GM19395 (cell line): ENCODE measurements around the gene PCID2.

Experiments used
- ATAC-seq: cut with Tn5 transposase; IDR thresholded peaks from one replicate; pipeline ENCODE4 v1.9.1; 2021; ENCODE audit warnings: mild to moderate bottlenecking, moderate library complexity; ENCODE audit not compliant: unreplicated experiment

PCID2 gene

DNA sequence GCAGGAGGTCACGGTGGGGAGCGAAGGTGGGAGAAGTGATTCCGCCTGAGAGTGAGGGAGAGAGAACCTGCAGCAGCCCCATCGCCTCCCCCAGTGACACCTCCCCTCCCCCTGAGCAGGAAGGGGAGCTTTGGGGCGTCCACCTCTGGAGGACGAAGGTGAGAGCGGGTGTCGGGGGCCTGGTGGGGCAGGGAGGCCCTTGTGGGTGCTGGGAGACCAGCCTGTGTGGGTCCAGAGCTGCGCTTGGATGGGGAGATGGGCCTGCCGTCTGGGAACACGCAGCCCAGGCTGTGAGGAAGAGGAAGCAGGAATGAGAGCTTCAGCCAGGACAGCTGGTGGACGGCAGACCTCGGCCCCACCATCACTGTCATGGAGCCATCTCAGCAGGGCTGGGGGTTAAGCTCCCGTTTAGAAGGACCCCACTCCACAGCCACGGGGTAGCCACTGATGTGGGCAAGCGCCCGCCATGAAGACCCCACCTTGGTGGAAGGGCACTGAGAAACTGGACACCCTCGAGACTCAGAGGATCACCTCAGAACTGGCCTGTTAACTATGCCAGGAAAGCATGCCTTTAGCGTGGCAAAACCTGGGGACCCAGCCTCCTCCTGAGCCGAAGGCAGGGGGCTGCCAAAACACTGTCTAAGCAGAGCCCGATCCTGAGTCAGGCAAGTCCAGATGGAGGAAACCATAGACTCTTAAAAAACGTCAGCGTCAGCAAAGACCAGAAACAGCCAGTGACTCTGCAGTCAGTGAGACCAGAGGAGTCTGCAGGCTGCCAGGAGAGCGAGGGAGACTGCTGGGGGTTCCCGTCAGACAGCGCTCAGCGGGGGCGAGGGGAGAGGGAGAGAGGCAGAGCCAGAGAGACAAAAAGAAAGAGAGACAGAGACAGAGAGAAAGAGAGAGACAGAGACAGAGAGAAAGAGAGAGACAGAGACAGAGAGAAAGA is 56.5 kb downstream of the PCID2 start:
- ATAC-seq: no peak

DNA sequence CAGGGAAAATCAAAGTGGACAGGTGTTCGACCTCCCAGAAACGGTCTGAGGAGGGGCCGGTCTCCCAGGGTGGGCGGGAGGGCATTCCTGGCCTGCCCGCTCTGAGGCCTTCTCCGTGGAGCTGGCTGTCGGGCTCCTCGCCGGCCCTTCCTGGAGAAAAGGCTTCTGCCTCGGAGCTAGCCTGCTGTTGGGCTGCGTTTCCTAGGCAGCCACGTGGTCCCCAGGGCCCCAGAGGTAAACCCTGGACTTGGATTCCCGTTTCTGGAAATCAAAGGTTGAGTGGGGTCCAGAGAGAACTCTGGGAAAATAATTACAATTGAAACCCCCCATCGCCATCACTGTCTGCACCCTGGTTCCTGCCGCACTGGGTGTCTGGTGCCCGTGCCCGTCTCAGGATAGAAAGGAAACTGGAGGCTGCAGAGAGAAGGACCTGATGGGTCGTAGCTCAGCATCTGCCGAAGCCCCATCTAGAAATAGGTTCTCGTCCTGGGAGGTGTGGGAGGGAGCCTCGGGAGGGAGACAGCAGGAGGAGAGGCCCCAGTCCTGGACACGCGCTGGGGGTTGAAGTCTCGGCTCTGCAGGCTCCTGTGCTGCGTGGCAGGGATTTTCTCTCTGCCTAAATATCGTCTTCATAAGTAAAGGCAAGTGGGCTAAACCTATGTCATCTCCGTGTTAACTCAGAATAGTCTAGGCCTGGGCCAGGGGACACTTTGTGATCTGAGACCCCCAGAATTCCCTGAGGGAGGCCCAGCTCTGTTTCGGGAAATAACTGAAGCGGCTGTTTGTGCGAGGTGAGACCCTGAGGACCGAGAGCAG is 57.7 kb downstream of the PCID2 start:
- no peak for ATAC-seq

DNA sequence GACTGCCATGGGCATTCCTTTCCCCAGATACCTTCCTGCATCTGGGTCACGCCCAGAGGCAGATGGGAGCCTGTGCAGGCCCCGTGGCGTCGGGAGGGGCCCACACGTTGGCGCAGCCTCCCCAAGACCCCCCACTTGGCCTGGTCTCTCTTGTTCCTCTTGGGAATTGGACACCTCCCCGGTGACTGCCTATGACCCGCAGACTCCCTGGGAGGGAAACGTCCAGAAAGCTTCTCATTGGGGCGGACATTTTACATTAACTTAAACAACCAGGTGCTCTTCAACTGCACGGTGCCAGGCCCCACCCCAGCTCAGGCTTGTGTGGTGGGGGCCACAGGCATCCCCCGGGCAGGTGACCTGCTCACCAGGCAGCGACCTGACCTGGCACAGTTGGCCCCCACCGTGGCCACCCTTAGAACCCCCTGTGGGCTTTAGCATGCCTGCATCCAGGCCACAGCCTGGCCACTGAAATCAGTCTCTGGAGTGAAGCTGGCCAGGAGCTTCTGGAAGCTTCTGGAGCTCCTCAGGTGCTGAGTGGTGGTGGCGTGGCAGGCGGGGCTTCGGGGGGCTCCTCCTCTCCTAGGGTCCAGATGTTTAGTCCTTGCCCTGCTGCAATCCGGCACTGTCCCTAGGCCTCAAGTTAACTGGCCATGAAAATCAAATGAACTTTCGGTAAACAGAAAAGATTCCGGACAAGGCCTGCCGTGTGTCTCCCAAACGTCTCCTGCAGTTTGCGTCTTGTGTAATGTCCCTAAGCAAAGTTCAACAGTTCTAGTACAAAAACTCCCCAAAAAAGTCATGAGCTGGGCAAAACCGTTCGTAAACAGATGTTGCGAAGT is 58.5 kb downstream of the PCID2 start:
- no peak for ATAC-seq

DNA sequence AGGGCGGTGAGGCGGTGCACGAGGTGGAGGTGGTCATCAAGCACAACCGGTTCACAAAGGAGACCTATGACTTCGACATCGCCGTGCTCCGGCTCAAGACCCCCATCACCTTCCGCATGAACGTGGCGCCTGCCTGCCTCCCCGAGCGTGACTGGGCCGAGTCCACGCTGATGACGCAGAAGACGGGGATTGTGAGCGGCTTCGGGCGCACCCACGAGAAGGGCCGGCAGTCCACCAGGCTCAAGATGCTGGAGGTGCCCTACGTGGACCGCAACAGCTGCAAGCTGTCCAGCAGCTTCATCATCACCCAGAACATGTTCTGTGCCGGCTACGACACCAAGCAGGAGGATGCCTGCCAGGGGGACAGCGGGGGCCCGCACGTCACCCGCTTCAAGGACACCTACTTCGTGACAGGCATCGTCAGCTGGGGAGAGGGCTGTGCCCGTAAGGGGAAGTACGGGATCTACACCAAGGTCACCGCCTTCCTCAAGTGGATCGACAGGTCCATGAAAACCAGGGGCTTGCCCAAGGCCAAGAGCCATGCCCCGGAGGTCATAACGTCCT is 59.4 kb downstream of the PCID2 start:
- no peak for ATAC-seq

DNA sequence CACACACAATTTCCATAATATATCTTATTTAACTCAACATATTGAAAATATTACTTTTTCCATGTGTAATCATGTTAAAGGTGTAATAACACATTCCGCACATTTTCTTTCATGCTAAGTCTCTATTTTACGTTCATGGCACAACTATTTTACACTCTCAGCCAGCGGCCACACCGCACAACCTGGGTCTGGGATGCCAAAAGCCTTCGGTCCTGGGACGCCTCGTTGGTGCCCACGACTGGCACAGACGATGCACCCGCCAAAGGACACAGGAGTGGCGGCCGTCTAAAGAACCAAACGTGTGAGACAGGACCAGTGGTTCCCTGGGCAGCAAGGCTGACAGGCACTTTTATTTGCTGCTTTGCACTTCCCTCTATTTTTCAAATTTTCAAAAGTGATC is 60.1 kb downstream of the PCID2 start:
- no peak for ATAC-seq

DNA sequence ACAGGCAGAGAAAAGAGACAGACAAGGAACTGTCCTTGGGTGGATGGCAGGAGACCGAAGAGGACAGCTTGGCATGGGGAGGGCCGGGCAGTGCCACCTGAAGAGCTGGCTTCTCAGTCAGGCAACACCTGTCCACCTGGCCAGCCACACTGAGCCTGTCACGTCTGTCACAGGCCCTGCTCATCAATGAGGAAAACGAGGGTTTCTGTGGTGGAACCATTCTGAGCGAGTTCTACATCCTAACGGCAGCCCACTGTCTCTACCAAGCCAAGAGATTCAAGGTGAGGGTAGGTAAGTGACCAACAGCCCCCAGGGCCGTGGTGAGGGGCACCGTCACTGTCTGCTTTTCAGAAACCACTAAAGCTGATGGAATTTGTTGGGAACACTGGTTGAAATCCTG is 61.3 kb downstream of the PCID2 start:
- no peak for ATAC-seq

DNA sequence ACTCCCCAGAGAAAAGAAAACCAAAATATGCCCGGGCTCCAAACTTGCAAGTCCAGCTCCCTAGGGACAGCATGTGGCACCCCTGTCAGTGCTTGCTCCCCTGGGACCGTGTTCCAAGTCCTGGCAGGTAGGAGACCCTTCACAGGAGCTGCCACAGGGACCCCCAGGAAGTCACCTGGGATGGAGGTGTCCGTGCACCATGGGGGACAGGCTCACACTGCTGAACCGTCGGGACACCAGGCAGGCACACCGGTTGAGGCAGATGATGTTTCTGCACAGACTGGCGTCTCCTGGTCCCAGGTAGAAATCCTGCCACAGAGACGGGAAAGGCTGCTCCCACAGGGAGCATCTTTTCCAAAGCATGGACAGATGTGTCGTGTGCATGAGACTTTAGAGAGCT is 61.7 kb downstream of the PCID2 start:
- no peak for ATAC-seq

DNA sequence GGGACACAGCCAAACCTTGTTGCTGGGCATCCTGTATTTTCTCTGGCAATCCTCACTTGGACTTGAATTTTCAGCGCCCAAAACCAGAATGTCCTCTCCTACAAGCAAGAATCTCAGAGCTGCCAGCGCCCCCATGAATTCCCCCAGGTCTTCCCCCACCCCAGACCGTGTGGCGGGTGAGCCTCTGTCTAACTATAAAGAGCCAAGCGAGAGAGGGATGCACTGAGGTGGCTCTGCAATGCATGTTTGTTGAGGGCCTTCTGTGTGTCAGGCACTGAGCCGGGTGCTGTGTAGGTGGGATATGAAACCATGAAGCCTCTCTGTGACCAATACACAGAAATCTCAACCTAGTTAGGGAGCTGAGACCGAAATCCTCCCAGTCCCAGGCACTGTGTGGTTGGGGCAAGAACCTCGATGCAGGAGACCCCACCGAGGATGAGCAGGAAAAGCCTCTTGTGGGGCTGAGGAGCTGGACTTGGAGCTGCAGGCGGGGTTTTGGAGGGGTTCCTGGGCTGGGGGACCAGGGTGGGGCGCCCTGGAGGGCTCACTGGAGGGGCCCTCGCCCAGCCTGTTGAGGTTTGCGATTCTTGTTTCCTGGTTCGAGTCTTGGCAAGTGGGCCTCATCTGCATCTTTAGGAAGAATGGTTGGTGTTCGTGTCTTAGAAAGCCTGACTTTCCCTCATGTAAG is 62.4 kb downstream of the PCID2 start:
- no peak for ATAC-seq

DNA sequence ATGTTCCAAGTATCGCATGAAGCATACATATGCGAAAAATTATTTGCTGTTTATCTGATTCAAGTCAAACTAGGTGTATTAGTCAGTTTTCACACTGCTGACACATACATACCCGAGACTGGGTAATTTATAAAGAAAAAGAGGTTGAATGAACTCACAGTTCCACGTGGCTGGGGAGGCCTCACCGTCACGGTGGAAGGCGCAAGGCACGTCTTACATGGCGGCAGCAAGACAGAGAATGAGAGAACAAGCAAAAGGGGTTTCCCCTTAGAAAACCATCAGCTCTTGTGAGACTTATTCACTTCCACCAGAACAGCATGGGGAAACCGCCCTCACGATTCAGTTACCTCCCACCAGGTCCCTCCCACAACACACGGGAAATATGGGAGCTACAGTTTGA is 63.0 kb downstream of the PCID2 start:
- no peak for ATAC-seq

DNA sequence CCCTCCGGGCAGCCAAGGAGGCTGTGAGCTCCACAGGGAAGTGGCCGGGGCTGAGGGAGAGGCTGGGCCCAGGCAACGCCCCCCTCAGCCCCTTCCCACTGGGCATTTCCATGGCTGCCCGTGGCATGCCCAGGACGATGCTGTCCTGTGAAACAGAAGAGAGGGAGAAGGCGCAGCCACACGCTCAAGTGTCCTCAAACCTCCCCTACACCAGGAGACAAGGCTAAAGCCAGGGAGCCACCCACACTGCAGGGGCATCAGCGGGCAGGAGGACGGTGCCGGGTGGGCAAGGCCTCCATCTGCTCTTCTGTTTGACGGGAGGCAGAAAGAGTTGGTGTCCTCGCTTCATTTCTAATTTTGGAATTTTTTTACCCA is 64.2 kb downstream of the PCID2 start:
- ATAC-seq: no peak

DNA sequence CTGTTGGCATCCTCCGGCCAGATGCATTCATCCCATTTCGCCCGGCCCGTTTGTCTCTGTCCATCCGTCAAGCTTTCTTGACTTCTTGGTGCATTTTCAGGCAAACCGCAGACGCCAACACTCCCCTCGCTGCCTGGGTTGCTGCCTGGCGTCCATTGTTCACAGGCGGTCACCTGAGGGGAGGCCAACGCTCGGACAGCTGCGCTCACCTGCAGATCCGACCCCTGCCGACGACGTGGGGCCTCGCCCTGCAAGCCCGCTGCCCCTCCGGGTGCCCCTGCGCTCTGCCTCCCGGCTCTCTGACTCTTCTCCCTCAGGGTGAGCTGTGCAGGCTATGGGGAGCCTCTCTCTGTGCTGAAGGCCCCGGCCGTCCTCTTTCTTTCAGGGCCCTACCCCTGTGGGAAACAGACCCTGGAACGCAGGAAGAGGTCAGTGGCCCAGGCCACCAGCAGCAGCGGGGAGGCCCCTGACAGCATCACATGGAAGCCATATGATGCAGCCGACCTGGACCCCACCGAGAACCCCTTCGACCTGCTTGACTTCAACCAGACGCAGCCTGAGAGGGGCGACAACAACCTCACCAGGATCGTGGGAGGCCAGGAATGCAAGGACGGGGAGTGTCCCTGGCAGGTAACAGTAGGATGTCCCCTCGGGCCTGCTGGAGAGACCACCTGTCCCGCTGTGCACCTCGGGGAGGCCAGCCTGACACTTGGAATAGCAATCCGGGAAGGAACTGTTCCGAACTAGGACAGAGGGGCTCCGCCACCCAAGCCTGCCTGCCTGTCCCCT is 64.8 kb downstream of the PCID2 start:
- ATAC-seq: no peak

DNA sequence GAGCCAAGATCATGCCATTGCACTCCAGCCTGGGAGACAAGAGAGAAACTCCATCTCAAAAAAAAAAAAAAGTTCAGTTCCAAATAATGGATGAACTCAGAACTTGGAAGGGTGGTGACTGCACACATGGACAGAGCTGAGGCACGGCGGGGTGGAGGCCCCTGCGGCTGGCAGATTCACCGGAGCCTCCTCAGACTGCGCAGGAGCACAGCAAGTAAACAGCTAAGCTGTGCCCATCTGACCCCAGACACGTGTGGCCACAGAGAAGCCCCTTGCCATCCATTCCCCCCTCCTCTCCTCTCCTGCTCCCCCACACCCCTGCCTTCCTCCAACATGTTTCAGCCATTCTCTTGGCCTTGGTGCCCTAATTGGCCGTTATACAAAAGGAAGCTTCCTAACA is 65.6 kb downstream of the PCID2 start:
- no peak for ATAC-seq

DNA sequence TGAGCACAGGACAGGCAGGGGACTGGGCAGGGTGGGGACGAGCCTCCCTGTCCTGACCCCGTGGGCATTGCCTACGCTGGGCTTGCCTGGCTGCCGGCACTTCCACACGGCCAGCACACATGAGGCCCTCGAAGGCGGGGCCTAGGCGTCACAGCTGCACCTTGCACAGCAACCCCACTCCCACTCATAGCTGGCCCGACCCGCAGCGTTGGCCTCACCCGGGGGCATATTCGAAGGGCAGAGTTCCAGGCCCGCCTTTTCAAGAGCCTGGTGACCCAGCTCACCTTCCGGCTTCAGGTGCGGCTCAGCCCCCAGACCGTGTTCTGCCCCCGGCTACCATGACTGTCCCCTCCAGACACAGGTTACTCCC is 66.9 kb downstream of the PCID2 start:
- no peak for ATAC-seq

DNA sequence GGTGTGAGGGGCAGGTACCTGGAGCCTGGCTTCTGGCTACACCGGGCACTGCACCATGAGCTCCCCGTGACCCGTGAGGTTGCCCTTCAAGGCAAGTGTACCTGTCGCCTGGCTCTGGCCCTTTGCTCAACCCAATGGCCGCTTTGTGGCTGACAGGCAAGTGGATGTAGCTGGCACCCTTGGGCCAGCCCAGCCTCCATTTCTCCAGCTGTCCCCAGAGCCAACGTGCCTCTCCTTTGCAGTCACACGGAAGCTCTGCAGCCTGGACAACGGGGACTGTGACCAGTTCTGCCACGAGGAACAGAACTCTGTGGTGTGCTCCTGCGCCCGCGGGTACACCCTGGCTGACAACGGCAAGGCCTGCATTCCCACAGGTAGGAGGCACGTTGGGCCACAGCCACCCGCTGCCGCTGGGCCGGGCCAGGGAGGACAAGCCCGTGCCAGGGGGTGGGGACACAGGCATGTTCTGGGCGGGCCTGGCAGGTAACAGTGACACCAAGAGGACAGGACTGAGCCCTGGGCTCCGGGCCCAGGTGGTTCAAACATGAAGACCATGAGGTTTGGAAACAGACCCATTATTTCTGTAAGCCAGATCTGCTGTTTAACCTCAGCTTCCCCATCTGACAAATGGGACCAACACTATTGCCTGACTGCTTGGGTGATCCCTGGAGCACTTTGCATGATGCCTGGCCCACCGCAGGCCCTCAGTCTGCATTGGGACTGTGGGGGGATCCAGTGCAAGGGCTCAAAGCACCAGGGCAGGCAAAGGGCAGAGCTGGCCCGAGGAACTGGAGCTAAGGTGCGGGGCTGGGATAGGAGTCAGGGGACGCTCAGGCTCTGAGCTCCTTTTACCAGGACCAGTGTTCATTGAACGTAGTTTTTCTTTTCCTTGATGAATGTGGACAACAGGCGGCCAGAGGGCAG is 67.5 kb downstream of the PCID2 start:
- no peak for ATAC-seq

DNA sequence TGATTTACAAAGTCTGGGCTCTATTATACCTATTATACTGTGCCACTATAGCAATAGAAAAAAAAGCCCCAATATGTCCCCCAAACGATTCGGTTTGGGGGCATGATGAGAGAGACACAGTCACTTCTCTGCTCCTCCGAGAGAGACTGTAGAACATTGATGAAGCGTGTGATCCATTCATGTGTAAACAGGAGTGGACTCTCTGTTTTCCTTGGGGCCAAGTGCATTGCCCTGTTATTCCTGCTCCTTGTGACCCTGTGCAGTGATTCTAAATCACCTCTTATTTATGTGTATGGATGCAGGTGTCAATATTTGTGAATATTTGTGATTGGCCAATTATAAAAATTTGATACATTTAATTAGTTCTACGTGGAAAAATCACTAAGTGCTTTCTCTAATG is 68.9 kb downstream of the PCID2 start:
- no peak for ATAC-seq

DNA sequence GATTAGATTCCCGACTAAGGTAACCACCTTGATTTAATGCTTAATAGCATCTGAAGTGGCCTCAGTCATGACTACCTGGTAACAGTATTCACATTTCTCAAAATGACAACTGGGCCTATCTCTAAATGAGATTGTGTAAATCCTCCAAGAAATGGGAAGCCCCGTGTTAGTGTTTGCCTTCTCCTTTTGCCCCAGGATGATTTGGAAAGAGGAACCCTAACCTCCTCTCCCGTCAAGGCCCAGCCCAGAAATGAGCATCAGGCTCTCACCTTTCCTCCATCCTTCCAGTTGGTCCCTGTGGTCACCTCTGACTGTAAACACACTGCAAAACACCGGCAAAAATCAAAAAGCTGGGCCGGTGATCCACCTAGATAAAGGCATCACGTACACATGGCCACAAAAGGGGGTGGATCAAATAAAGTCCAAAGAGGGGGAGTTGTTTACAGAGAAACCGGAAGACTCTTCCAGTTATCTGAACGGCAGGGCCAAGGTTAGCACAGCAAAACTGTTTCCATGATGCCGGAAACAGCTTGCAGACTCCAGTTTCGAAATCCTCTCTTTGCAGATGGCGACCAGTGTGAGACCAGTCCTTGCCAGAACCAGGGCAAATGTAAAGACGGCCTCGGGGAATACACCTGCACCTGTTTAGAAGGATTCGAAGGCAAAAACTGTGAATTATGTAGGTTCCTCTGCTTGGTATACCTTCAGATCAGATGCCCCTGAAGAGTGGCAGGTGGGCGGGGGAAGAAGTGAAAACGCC is 69.5 kb downstream of the PCID2 start:
- ATAC-seq: no peak

DNA sequence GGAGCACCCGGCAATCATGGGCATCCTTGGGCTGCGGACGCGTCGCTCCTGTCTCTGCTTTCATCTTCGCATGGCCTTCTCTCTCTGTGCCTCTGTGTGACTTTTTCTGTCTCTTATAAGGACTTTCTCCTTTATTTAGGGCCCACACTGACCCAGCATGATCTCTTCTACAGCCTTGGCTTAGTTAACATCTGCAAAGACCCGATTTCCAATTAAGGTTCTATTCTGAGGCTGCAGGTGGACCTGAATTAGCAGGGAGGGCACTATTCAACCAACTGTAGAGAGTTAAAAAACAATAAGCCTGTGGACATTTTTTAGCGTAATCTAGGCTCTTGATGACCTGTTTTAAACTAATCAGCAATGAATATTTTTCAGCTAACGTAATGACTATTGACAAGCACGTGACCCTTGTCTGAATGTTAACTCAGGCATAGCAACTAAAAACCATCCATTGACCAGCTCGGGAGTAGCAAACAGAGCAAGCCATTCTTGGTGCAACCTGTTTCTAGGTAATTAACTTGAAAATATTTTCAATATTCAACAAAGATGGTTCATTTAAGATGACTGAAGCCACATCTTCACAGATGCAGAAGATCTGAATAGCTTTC is 70.7 kb downstream of the PCID2 start:
- no peak for ATAC-seq
